ENCODE results near the gene PRSS1.

The PRSS1 gene

GRCh38 chr7:142711196-142711595 is 38.1 kb upstream of the PRSS1 start:
- no peaks in the 10 kb centered on the region for H4K20me1 ChIP-seq (ENCODE audit: insufficient read depth)
- no peak for TF ChIP-seq CTCF (conservative IDR thresholded peaks at IDR 0.05; ENCODE audit: low read depth, low read length)
- no peak overlapping the region for H2AFZ ChIP-seq (ENCODE audit: low read depth)
- no peak overlapping the region for H3K4me3 ChIP-seq (IDR thresholded peaks at IDR 0.05; ENCODE audit: insufficient read depth, low read depth, low read length)
- no peak overlapping the region for H3K9ac ChIP-seq
- H3K36me3 ChIP-seq (ENCODE audit: insufficient read depth): no peaks in the 10 kb centered on the region
- H3K27me3 ChIP-seq (ENCODE audit: insufficient read depth, low read depth): no peaks in the 10 kb centered on the region
- H3K4me2 ChIP-seq: no peak overlapping the region
- no peak overlapping the region for H3K27ac ChIP-seq
- H3K4me1 ChIP-seq (ENCODE audit: low read depth, poor library complexity, severe bottlenecking): peaks cover 10% of the 10 kb centered on the region
- H3K79me2 ChIP-seq (ENCODE audit: insufficient read depth, low read depth): no peaks in the 10 kb centered on the region

- peak; percentile 86 for TF ChIP-seq CTCF (conservative IDR thresholded peaks at IDR 0.05; ENCODE audit: low read depth, low read length)
- H4K20me1 ChIP-seq (ENCODE audit: insufficient read depth): no peaks in the 10 kb centered on the region
- H3K27ac ChIP-seq: no peak overlapping the region
- H2AFZ ChIP-seq (ENCODE audit: low read depth): no peak overlapping the region
- H3K4me1 ChIP-seq (ENCODE audit: low read depth, poor library complexity, severe bottlenecking): peaks cover 10% of the 10 kb centered on the region
- no peaks in the 10 kb centered on the region for H3K27me3 ChIP-seq (ENCODE audit: insufficient read depth, low read depth)
- no peaks in the 10 kb centered on the region for H3K36me3 ChIP-seq (ENCODE audit: insufficient read depth)
- no peak overlapping the region for H3K4me2 ChIP-seq
- H3K4me3 ChIP-seq (IDR thresholded peaks at IDR 0.05; ENCODE audit: insufficient read depth, low read depth, low read length): no peak overlapping the region
- H3K9ac ChIP-seq: no peak overlapping the region
- H3K79me2 ChIP-seq (ENCODE audit: insufficient read depth, low read depth): no peaks in the 10 kb centered on the region
Measured at GRCh38 chr7:142711746-142712616, 37.3 kb upstream of the PRSS1 start.

- Histone ChIP-seq H4K20me1 (ENCODE audit: insufficient read depth) (no peaks in the 10 kb centered on the region), H3K4me3 (IDR thresholded peaks at IDR 0.05; ENCODE audit: insufficient read depth, low read depth, low read length) (no peak overlapping the region), H3K36me3 (ENCODE audit: insufficient read depth) (no peaks in the 10 kb centered on the region), H3K9ac (no peak overlapping the region), H3K27ac (no peak overlapping the region), H3K79me2 (ENCODE audit: insufficient read depth, low read depth) (no peaks in the 10 kb centered on the region), H2AFZ (ENCODE audit: low read depth) (no peak overlapping the region), H3K4me1 (ENCODE audit: low read depth, poor library complexity, severe bottlenecking) (peaks cover 10% of the 10 kb centered on the region), H3K4me2 (no peak overlapping the region), H3K27me3 (ENCODE audit: insufficient read depth, low read depth) (no peaks in the 10 kb centered on the region)
- peak; percentile 47 for TF ChIP-seq CTCF (conservative IDR thresholded peaks at IDR 0.05; ENCODE audit: low read depth, low read length)
Measured at GRCh38 chr7:142712617-142712957, 36.7 kb upstream of the PRSS1 start.

- Histone ChIP-seq H3K9ac (no peak overlapping the region), H4K20me1 (ENCODE audit: insufficient read depth) (no peaks in the 10 kb centered on the region), H3K27ac (no peak overlapping the region), H3K4me1 (ENCODE audit: low read depth, poor library complexity, severe bottlenecking) (peaks cover 10% of the 10 kb centered on the region), H3K4me2 (no peak overlapping the region), H2AFZ (ENCODE audit: low read depth) (no peak overlapping the region), H3K27me3 (ENCODE audit: insufficient read depth, low read depth) (no peaks in the 10 kb centered on the region), H3K79me2 (ENCODE audit: insufficient read depth, low read depth) (no peaks in the 10 kb centered on the region), H3K36me3 (ENCODE audit: insufficient read depth) (no peaks in the 10 kb centered on the region), H3K4me3 (IDR thresholded peaks at IDR 0.05; ENCODE audit: insufficient read depth, low read depth, low read length) (no peak overlapping the region)
- TF ChIP-seq CTCF (conservative IDR thresholded peaks at IDR 0.05; ENCODE audit: low read depth, low read length): no peak
Measured at GRCh38 chr7:142714375-142714774, 34.9 kb upstream of the PRSS1 start.

Measured in KMS-11 (cell line).